Naive thymus-derived CD8-positive, alpha-beta T cell (primary cell): ENCODE data around the gene TCF19. TPM values are rescaled to one million over a fixed set of nuclear protein-coding genes. Genes with fewer than 3 reads are reported as not detected.
A peak's percentile ranks its signal among the peaks of the same experiment; 100 is the strongest.

Experiments
- ATAC-seq, 2 donors: fragments of 150-1000 bp; cut with Tn5 transposase in 1 of 2; sonication (Bioruptor Pico), chemical (Tn5 transposase) in 1 of 2; 1 replicate in 1 of 2; 2 replicates in 1 of 2; pipeline ENCODE4 v1.10.0; 2021; ENCODE audit warnings: mild to moderate bottlenecking in 2 of 2, moderate library complexity in 2 of 2
- POLR2A ChIA-PET: fragments of 350-600 bp; sonication (Branson Sonifier 250); formaldehyde crosslinking; loops from one replicate; lab custom pipeline; 2021; ENCODE audit warnings: antibody characterized with exemption; lab: Charles Lee
- DNase-seq, 10 donors: peaks; one replicate each; pipeline versions ENCODE4 v3.0.0 to v3.0.0-alpha.2; 2020 to 2022
- H3K27ac Mint-ChIP-seq, 10 donors: one replicate each; pipeline ENCODE4 v1.8.0; 2020 to 2022; ENCODE audit warnings: mild to moderate bottlenecking in 10 of 10, mixed read lengths in 10 of 10, moderate library complexity in 4 of 10, inconsistent platforms in 1 of 10
- H3K27me3 Mint-ChIP-seq, 5 donors: one replicate each; pipeline ENCODE4 v1.8.0; 2021 to 2022; ENCODE audit warnings: mixed read lengths in 5 of 5
- H3K36me3 Mint-ChIP-seq, 3 donors: one replicate each; pipeline ENCODE4 v1.8.0; 2020 to 2022; ENCODE audit warnings: mixed read lengths in 3 of 3, mild to moderate bottlenecking in 2 of 3, inconsistent platforms in 1 of 3
- H3K4me1 Mint-ChIP-seq, 4 donors: one replicate each; pipeline ENCODE4 v1.8.0; 2021 to 2022; ENCODE audit warnings: mixed read lengths in 4 of 4
- H3K4me3 Mint-ChIP-seq, 10 donors: one replicate each; pipeline ENCODE4 v1.8.0; 2020 to 2022; ENCODE audit warnings: mild to moderate bottlenecking in 10 of 10, mixed read lengths in 10 of 10, moderate library complexity in 6 of 10, inconsistent platforms in 1 of 10
- H3K9me3 Mint-ChIP-seq, 9 donors: one replicate each; pipeline ENCODE4 v1.8.0; 2020 to 2022; ENCODE audit warnings: mixed read lengths in 9 of 9, mild to moderate bottlenecking in 3 of 9, inconsistent platforms in 1 of 9, moderate library complexity in 1 of 9
- polyA plus RNA-seq, 3 donors: library from polyadenylated mRNA; unstranded; fragments of 300-500 nt; fragmentation: Illumina TruSeq; gene quantifications; one replicate each; pipeline ENCODE4 v1.2.3, GENCODE V29; 2021
- total RNA-seq, 8 experiments: library from RNA in 2 of 8; stranded (reverse) in 2 of 8; gene quantifications; one replicate each; pipeline ENCODE4 v1.2.3 and lab custom pipeline; 2021 to 2026

Gene TCF19
- total and polyA plus RNA-seq, 5 experiments from 2014 or later: 5.6 to 10.2 (median 9.3) TPM

GRCh38 chr6:31132806-31133205 is 25.6 kb upstream of the TCF19 start:
- H3K27me3 Mint-ChIP-seq: peaks cover 0 to 5% (median 1%) of the 10 kb centered on the region in 5 donors
- no peaks in the 10 kb centered on the region for H3K36me3 Mint-ChIP-seq
- DNase-seq (no peak), ATAC-seq (no peak)
- H3K4me1 Mint-ChIP-seq: peaks cover 9 to 13% (median 10%) of the 10 kb centered on the region in 4 donors
- POLR2A ChIA-PET: interaction anchor here (0.7 to 0.9 kb wide), 2 partner anchors 88 to 336 kb away, joined by 3 to 7 read pairs; no protein-coding TSS in a partner anchor
- no peak overlapping the region for H3K4me3 Mint-ChIP-seq
- no peak overlapping the region for H3K27ac Mint-ChIP-seq
- H3K9me3 Mint-ChIP-seq: no peaks in the 10 kb centered on the region

GRCh38 chr6:31135710-31136109 is 22.7 kb upstream of the TCF19 start:
- no peaks in the 10 kb centered on the region for H3K36me3 Mint-ChIP-seq
- H3K4me1 Mint-ChIP-seq: peaks cover 4 to 8% (median 6%) of the 10 kb centered on the region in 4 donors
- no peak overlapping the region for H3K4me3 Mint-ChIP-seq
- H3K9me3 Mint-ChIP-seq: no peaks in the 10 kb centered on the region
- ATAC-seq (no peak), DNase-seq (no peak)
- peaks cover 0 to 2% (median 0%) of the 10 kb centered on the region in 5 donors for H3K27me3 Mint-ChIP-seq
- no peak overlapping the region for H3K27ac Mint-ChIP-seq
- POLR2A ChIA-PET: interaction anchor here (1.0 kb wide), 1 partner anchor 22 kb away, joined by 3 read pairs; the partner anchor contains the start of gene CCHCR1

DNA sequence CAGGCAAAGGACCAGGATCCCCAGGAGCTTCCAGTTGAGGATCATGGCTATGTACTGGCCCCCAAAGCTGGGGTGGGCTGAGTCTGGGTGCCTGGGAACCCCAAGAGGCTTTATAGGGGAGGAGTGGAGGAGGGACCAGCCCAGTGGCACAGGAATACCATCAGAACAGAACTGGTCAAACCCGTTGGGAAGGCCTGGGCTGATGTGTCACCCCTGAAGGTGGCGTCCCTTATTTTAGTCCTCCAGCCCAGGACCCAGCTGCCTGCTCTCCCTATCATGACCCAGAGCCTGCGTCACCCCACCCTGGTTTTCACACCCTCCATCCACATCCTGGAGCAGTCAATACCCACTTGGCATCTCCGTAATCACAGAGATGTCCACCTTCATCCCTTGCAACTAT is 19.4 kb upstream of the TCF19 start, which contains the start of gene PSORS1C2:
PSORS1C2 (minus strand) TSS at position 85 of the 400 bp plus-strand sequence; CDS start at position 45, 40 bp downstream.
- POLR2A ChIA-PET: interaction anchor here (0.8 to 2.0 kb wide), 2 partner anchors 54 to 228 kb away, joined by 6 to 8 read pairs; no protein-coding TSS in a partner anchor
- peaks cover 0 to 3% (median 2%) of the 10 kb centered on the region in 3 donors for H3K36me3 Mint-ChIP-seq
- H3K4me3 Mint-ChIP-seq: peak within 1 kb of the TSS in 2 of 10 donors; percentile 41 to 76
- H3K4me1 Mint-ChIP-seq: peaks cover 4 to 8% (median 6%) of the 10 kb centered on the region in 4 donors
- no peak for ATAC-seq
- peaks cover 0 to 2% (median 0%) of the 10 kb centered on the region in 5 donors for H3K27me3 Mint-ChIP-seq
- peak within 1 kb of the TSS in 2 of 10 donors; percentile 60 to 73 for H3K27ac Mint-ChIP-seq
- DNase-seq: no peak
- no peaks in the 10 kb centered on the region for H3K9me3 Mint-ChIP-seq

GRCh38 chr6:31139599-31139998 is 18.8 kb upstream of the TCF19 start:
- DNase-seq (no peak), ATAC-seq (no peak)
- Mint-ChIP-seq H3K36me3 (peaks cover 0 to 7% (median 2%) of the 10 kb centered on the region in 3 donors), H3K27ac (peak overlapping the region in 2 of 10 donors; percentile 60 to 73), H3K4me3 (no peak overlapping the region), H3K4me1 (peaks cover 4 to 8% (median 6%) of the 10 kb centered on the region in 4 donors), H3K27me3 (peaks cover 0 to 2% (median 0%) of the 10 kb centered on the region in 5 donors), H3K9me3 (no peaks in the 10 kb centered on the region)
- POLR2A ChIA-PET: interaction anchor here (2.0 kb wide), 1 partner anchor 227 kb away, joined by 8 read pairs; no protein-coding TSS in a partner anchor

- ATAC-seq: no peak
- Mint-ChIP-seq H3K27me3 (peaks cover 0 to 2% (median 0%) of the 10 kb centered on the region in 5 donors), H3K36me3 (peaks cover 0 to 17% (median 4%) of the 10 kb centered on the region in 3 donors), H3K27ac (peak overlapping the region in 1 of 10 donors; percentile 70), H3K9me3 (no peaks in the 10 kb centered on the region), H3K4me3 (no peak overlapping the region), H3K4me1 (peaks cover 4 to 8% (median 6%) of the 10 kb centered on the region in 4 donors)
- POLR2A ChIA-PET: no interaction called here
- no peak for DNase-seq
Observed at GRCh38 chr6:31140643-31141042, 17.7 kb upstream of the TCF19 start.

DNA sequence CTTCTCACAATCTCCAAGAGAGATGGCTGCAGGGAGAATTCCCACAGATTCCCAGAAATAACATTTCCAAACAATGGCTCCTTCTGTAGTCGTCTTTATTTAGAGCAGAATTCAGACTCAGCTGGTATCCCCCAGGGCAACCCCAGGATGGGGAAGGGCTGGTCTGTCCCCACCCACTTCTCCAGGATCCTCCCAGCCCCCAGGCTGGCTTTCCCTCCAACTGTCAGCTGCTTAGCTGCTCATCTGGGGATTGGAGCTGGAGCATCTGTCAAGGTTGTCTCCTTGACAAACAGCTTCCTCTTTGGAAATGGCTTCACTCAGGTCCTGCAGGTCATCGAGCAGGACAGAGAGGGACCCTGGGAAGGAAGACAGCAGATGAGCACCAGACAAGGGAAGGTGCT is 16.0 kb upstream of the TCF19 start:
- H3K4me3 Mint-ChIP-seq: no peak overlapping the region
- POLR2A ChIA-PET: no interaction called here

GRCh38 chr6:31143148-31143547 is 15.2 kb upstream of the TCF19 start:
- no peak for ATAC-seq
- H3K36me3 Mint-ChIP-seq: peaks cover 0 to 23% (median 4%) of the 10 kb centered on the region in 3 donors

More for the DNA sequence above, 16.0 kb upstream of the TCF19 start:
- Mint-ChIP-seq H3K27ac (no peak overlapping the region), H3K27me3 (peaks cover 0 to 2% (median 0%) of the 10 kb centered on the region in 5 donors), H3K36me3 (peaks cover 0 to 23% (median 4%) of the 10 kb centered on the region in 3 donors), H3K4me1 (peaks cover 4 to 6% (median 5%) of the 10 kb centered on the region in 4 donors), H3K9me3 (no peaks in the 10 kb centered on the region)
- DNase-seq: no peak
- ATAC-seq: no peak

GRCh38 chr6:31144296-31144969 is 14.0 kb upstream of the TCF19 start:
- Mint-ChIP-seq H3K4me3 (no peak overlapping the region), H3K36me3 (peaks cover 0 to 27% (median 4%) of the 10 kb centered on the region in 3 donors), H3K9me3 (no peaks in the 10 kb centered on the region), H3K27me3 (no peaks in the 10 kb centered on the region), H3K4me1 (peaks cover 0 to 2% (median 0%) of the 10 kb centered on the region in 4 donors), H3K27ac (peak overlapping the region in 3 of 10 donors; percentile 29 to 59 (median 41))
- POLR2A ChIA-PET: interaction anchor here (1.4 kb wide), 1 partner anchor 11 kb away, joined by 4 read pairs; no protein-coding TSS in a partner anchor
- no peak for DNase-seq
- ATAC-seq: no peak

More at GRCh38 chr6:31143148-31143547, 15.2 kb upstream of the TCF19 start:
- POLR2A ChIA-PET: no interaction called here
- Mint-ChIP-seq H3K9me3 (no peaks in the 10 kb centered on the region), H3K4me1 (peaks cover 0 to 2% (median 0%) of the 10 kb centered on the region in 4 donors), H3K27ac (no peak overlapping the region), H3K27me3 (no peaks in the 10 kb centered on the region), H3K4me3 (no peak overlapping the region)
- DNase-seq: no peak

DNA sequence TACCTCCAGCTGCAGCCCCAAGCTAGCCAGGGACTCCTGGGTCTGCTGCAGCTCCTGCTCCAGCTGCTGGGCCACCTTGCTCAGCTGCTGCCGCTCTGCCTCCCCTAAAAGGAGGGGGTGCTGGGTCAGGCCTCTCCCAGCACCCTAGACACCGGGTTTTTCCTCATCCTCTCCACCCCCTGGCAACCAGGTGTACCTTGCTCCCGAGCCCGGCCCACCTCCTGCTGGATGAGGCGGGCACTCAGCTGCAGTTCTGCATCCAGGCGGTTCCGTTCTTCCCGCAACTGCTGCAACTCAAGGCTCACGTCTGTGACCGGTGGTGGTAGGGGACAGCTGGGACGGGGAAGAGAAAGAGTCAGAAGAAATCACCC is 13.4 kb upstream of the TCF19 start:
- no peak overlapping the region for H3K4me3 Mint-ChIP-seq
- peaks cover 0 to 31% (median 4%) of the 10 kb centered on the region in 3 donors for H3K36me3 Mint-ChIP-seq
- peaks cover 0 to 2% (median 0%) of the 10 kb centered on the region in 4 donors for H3K4me1 Mint-ChIP-seq
- POLR2A ChIA-PET: interaction anchor here (1.4 kb wide), 1 partner anchor 11 kb away, joined by 4 read pairs; no protein-coding TSS in a partner anchor
- ATAC-seq: no peak
- H3K27me3 Mint-ChIP-seq: no peaks in the 10 kb centered on the region
- no peak for DNase-seq
- H3K27ac Mint-ChIP-seq: no peak overlapping the region
- H3K9me3 Mint-ChIP-seq: no peaks in the 10 kb centered on the region

DNA sequence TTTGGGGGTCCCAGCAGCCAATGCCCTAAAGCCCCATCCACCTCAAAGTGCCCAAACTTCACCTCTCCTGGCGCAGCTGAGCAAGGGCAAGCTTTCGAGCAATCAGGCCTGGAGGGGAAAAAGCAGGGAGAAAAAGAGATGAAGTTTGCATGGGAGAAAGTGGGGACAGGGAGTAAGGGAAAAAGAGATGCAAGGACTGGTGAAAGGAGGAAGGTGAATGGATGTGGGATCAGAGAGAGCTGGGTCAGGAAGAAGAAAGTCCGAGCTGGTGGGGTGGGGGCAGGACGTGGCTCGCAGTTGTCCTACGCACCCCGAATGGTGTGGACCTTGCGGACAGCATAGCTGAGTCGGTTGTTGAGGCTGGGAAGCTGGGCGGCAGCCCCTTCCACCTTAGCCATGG is 13.0 kb upstream of the TCF19 start:
- Mint-ChIP-seq H3K27ac (no peak overlapping the region), H3K4me1 (peaks cover 0 to 2% (median 0%) of the 10 kb centered on the region in 4 donors)

DNA sequence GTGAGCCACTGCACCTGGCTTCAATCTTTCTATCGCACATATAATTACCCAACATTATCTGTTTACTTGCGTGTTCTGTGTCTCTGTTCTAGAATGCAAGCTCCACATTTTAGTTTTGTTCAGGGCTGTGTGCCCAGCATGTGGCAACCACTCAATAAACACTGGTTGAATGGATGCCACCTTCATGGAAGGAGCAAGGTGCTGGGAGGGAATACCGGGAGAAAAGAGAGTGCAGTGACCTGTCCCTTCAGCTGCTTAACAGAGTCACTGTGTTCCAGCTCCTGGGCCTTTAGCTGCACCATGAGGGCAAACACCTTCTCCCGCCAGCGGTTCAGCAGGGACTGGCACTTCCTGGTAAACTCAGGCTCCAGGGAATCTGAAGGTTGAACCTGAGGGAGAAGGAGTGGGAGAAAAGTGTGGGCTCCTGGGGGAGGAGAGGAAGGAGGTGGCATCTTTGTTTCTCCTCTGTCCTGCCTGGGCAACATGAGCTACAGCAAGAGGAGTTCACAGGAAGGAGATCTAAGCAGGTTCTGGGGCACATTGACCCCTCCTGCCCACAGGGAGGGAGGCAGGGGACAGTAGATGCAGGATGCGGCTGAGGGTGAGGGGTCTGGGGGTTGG is 8.5 kb upstream of the TCF19 start:
- POLR2A ChIA-PET: interaction anchor here (1.0 kb wide), 1 partner anchor 9 kb away, joined by 4 read pairs; the partner anchor contains the start of gene TCF19
- no peaks in the 10 kb centered on the region for H3K27me3 Mint-ChIP-seq
- H3K4me3 Mint-ChIP-seq: peak overlapping the region in 1 of 10 donors; percentile 10
- peaks cover 0 to 45% (median 15%) of the 10 kb centered on the region in 3 donors for H3K36me3 Mint-ChIP-seq
- DNase-seq: no peak
- no peak overlapping the region for H3K27ac Mint-ChIP-seq
- H3K4me1 Mint-ChIP-seq: peaks cover 0 to 8% (median 3%) of the 10 kb centered on the region in 4 donors
- no peak for ATAC-seq
- H3K9me3 Mint-ChIP-seq: no peaks in the 10 kb centered on the region

More for the DNA sequence above, 13.0 kb upstream of the TCF19 start:
- POLR2A ChIA-PET: interaction anchor here (1.4 to 1.5 kb wide), 2 partner anchors 10 to 13 kb away, joined by 4 to 5 read pairs; partner anchors contain the start of gene TCF19
- DNase-seq (no peak), ATAC-seq (no peak)
- Mint-ChIP-seq H3K36me3 (peaks cover 0 to 31% (median 4%) of the 10 kb centered on the region in 3 donors), H3K4me3 (no peak overlapping the region), H3K27me3 (no peaks in the 10 kb centered on the region), H3K9me3 (no peaks in the 10 kb centered on the region)

DNA sequence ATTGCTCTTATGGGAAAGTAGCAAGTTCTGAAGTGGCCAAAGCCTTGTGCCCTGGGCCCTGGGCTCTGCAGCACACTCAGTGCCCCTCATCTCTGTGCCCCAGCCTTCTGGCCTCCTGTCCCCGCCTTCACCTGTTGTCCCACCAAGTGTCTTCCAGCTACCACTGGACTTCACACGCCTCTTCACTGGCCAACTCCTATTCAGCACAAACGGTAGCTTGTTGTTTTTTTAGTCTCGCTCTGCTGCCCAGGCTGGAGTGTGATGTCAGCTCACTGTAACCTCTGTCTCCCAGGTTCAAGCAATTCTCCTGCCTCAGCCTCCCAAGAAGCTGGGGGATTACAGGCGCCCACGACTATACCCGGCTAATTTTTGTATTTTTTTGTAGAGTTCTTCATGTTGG is 5.6 kb upstream of the TCF19 start:
- POLR2A ChIA-PET: interaction anchor here (0.7 kb wide), 1 partner anchor 53 kb away, joined by 4 read pairs; no protein-coding TSS in a partner anchor
- H3K27me3 Mint-ChIP-seq: no peaks in the 10 kb centered on the region
- DNase-seq (no peak), ATAC-seq (no peak)
- H3K9me3 Mint-ChIP-seq: no peaks in the 10 kb centered on the region
- H3K36me3 Mint-ChIP-seq: peaks cover 0 to 37% (median 17%) of the 10 kb centered on the region in 3 donors
- no peak overlapping the region for H3K4me3 Mint-ChIP-seq
- peaks cover 5 to 20% (median 10%) of the 10 kb centered on the region in 4 donors for H3K4me1 Mint-ChIP-seq
- no peak overlapping the region for H3K27ac Mint-ChIP-seq
